BE2C (cell line): ENCODE results near the gene ILF3.

Experiments
- DNase-seq: peaks from one replicate; pipeline ENCODE4 v3.0.0-alpha.2; 2020
- H3K27me3 ChIP-seq: fragments of 250-450 bp; sonication (Bioruptor Pico); 2 replicates; pipeline ENCODE4 v1.5.1; 2020; ENCODE audit warnings: mild to moderate bottlenecking
- H3K36me3 ChIP-seq: fragments of 250-450 bp; sonication (Bioruptor Pico); 2 replicates; pipeline ENCODE4 v1.5.1; 2020; ENCODE audit warnings: mild to moderate bottlenecking
- H3K4me1 ChIP-seq: fragments of 250-450 bp; sonication (Bioruptor Pico); 2 replicates; pipeline ENCODE4 v1.5.1; 2020
- H3K4me3 ChIP-seq: 2 replicates; pipeline ENCODE4 v1.5.1; 2011; ENCODE audit warnings: low read depth, low read length
- H3K9me3 ChIP-seq: fragments of 250-450 bp; sonication (Bioruptor Pico); 2 replicates; pipeline ENCODE4 v1.5.1; 2020
- CTCF ChIP-seq: IDR thresholded peaks from 2 replicates; pipeline ENCODE4 v1.5.1; 2012; ENCODE audit warnings: mild to moderate bottlenecking, low read depth, low read length

Gene ILF3

GRCh38 chr19:10625003-10625761 lies 29.0 kb upstream of the ILF3 start, which contains the start of gene SLC44A2:
SLC44A2 (plus strand) TSS chr19:10625553; CDS start chr19:10625634, 81 bp downstream.
- Histone ChIP-seq H3K9me3 (no peaks in the 10 kb centered on the region), H3K4me1 (no peaks in the 10 kb centered on the region), H3K4me3 (peak within 1 kb of the TSS; percentile 52), H3K36me3 (no peaks in the 10 kb centered on the region), H3K27me3 (no peaks in the 10 kb centered on the region)
- TF ChIP-seq CTCF: no peak
- DNase-seq: peak; percentile 53

- Histone ChIP-seq H3K4me3 (peak overlapping the region; percentile 52), H3K36me3 (no peaks in the 10 kb centered on the region), H3K9me3 (no peaks in the 10 kb centered on the region), H3K27me3 (no peaks in the 10 kb centered on the region), H3K4me1 (no peaks in the 10 kb centered on the region)
- no peak for DNase-seq
- TF ChIP-seq CTCF: no peak
Observed at GRCh38 chr19:10625762-10626138, 28.4 kb upstream of the ILF3 start.

GRCh38 chr19:10631874-10632273 lies 22.3 kb upstream of the ILF3 start:
- H3K4me1 ChIP-seq: no peaks in the 10 kb centered on the region
- no peak overlapping the region for H3K4me3 ChIP-seq
- H3K27me3 ChIP-seq: no peaks in the 10 kb centered on the region
- H3K9me3 ChIP-seq: no peaks in the 10 kb centered on the region
- peaks cover 3% of the 10 kb centered on the region; the same call in 1 of the 2 replicates for H3K36me3 ChIP-seq
- DNase-seq: peak; percentile 48
- TF ChIP-seq CTCF: no peak

- no peak for DNase-seq
- no peaks in the 10 kb centered on the region for H3K9me3 ChIP-seq
- peaks cover 3% of the 10 kb centered on the region; the same call in 1 of the 2 replicates for H3K36me3 ChIP-seq
- H3K4me3 ChIP-seq: no peak overlapping the region
- no peaks in the 10 kb centered on the region for H3K4me1 ChIP-seq
- no peak for TF ChIP-seq CTCF
- H3K27me3 ChIP-seq: no peaks in the 10 kb centered on the region
Observed at GRCh38 chr19:10634430-10634829, 19.7 kb upstream of the ILF3 start.

- TF ChIP-seq CTCF: no peak
- H3K4me1 ChIP-seq: no peaks in the 10 kb centered on the region
- no peak for DNase-seq
- H3K27me3 ChIP-seq: no peaks in the 10 kb centered on the region
- H3K4me3 ChIP-seq: no peak overlapping the region
- peaks cover 3% of the 10 kb centered on the region; the same call in 1 of the 2 replicates for H3K36me3 ChIP-seq
- no peaks in the 10 kb centered on the region for H3K9me3 ChIP-seq
Observed at GRCh38 chr19:10634963-10635362, 19.2 kb upstream of the ILF3 start.

- Histone ChIP-seq H3K36me3 (peaks cover 3% of the 10 kb centered on the region; the same call in 1 of the 2 replicates), H3K4me3 (no peak overlapping the region), H3K9me3 (no peaks in the 10 kb centered on the region), H3K4me1 (no peaks in the 10 kb centered on the region), H3K27me3 (no peaks in the 10 kb centered on the region)
- DNase-seq: no peak
- TF ChIP-seq CTCF: no peak
Observed at GRCh38 chr19:10636304-10636972, 17.7 kb upstream of the ILF3 start.
